Epithelial cell of proximal tubule (primary cell): ENCODE measurements around the gene CDH12. TPM values are rescaled to one million over a fixed set of nuclear protein-coding genes. Genes with fewer than 3 reads are reported as not detected.

ENCODE experiments used
- DNase-seq: peaks from one replicate; pipeline ENCODE4 v3.0.0-alpha.2; 2011; ENCODE audit warnings: low read depth
- H3K4me3 ChIP-seq: 2 replicates; pipeline ENCODE4 v1.5.1; 2011; ENCODE audit warnings: low read depth, mild to moderate bottlenecking, low read length
- CTCF ChIP-seq: conservative IDR thresholded peaks from 2 replicates; pipeline ENCODE4 v1.5.1; 2012; ENCODE audit warnings: low read depth, mild to moderate bottlenecking, low read length
- total RNA-seq: library from RNA; depleted of rRNA; stranded (reverse); fragments of >200 nt; gene quantifications from 2 replicates; pipeline ENCODE4 v1.2.3, GENCODE V29; 2015

The CDH12 gene
- total RNA-seq, 1 donor from 2014 or later: not detected

- no peak for DNase-seq
- no peak for TF ChIP-seq CTCF
- H3K4me3 ChIP-seq: no peak overlapping the region
Measured at GRCh38 chr5:22709743-22710142, 143.4 kb downstream of the CDH12 start.

GRCh38 chr5:22708770-22709328 lies 144.3 kb downstream of the CDH12 start:
- no peak for DNase-seq
- TF ChIP-seq CTCF: peak; percentile 3
- no peak overlapping the region for H3K4me3 ChIP-seq

GRCh38 chr5:22706901-22707300 lies 146.2 kb downstream of the CDH12 start:
- TF ChIP-seq CTCF: no peak
- no peak for DNase-seq
- H3K4me3 ChIP-seq: no peak overlapping the region

- TF ChIP-seq CTCF: no peak
- DNase-seq: no peak
Measured at GRCh38 chr5:22699319-22699718, 153.8 kb downstream of the CDH12 start.

GRCh38 chr5:22693121-22693520 lies 160.0 kb downstream of the CDH12 start:
- H3K4me3 ChIP-seq: no peak overlapping the region
- DNase-seq: no peak
- no peak for TF ChIP-seq CTCF

More at GRCh38 chr5:22699319-22699718, 153.8 kb downstream of the CDH12 start:
- no peak overlapping the region for H3K4me3 ChIP-seq

GRCh38 chr5:22683050-22683449 lies 170.1 kb downstream of the CDH12 start:
- DNase-seq: no peak
- TF ChIP-seq CTCF: no peak
- H3K4me3 ChIP-seq: no peak overlapping the region

GRCh38 chr5:22678886-22679285 lies 174.3 kb downstream of the CDH12 start:
- no peak for TF ChIP-seq CTCF
- DNase-seq: no peak
- no peak overlapping the region for H3K4me3 ChIP-seq
